BJ (cell line): ENCODE results near the gene CDKN2B-AS1. TPM values are rescaled to one million over a fixed set of nuclear protein-coding genes. Genes with fewer than 3 reads are reported as not detected.

Source experiments
- CTCF ChIA-PET: fragments of 350-600 bp; formaldehyde crosslinking; extraction: SDS; loops from one replicate; lab custom pipeline; 2021; ENCODE audit warnings: antibody characterized with exemption, inconsistent platforms; lab: Yijun Ruan, JAX
- POLR2A ChIA-PET: fragments of 300-600 bp; sonication (Branson Sonifier 250); formaldehyde crosslinking; extraction: SDS; loops from one replicate; lab custom pipeline; 2021; ENCODE audit warnings: antibody characterized with exemption; lab: Charles Lee
- DNase-seq: peaks from one replicate; pipeline ENCODE4 v3.0.0-alpha.2; 2011; ENCODE audit warnings: low read depth
- H3K27me3 ChIP-seq: 2 replicates; pipeline ENCODE4 v1.6.0; 2011; ENCODE audit warnings: low read length; ENCODE audit not compliant: control insufficient read depth, insufficient read depth
- H3K36me3 ChIP-seq: 2 replicates; pipeline ENCODE4 v1.5.1; 2011; ENCODE audit warnings: low read length; ENCODE audit not compliant: control insufficient read depth, insufficient read depth
- H3K4me3 ChIP-seq: 2 replicates; pipeline ENCODE4 v1.5.1; 2011; ENCODE audit warnings: low read depth, mild to moderate bottlenecking, control low read depth, low read length
- polyA plus RNA-seq: library from polyadenylated mRNA; depleted of rRNA; stranded (reverse); fragments of >200 nt; gene quantifications from 2 replicates; pipeline ENCODE4 v1.2.3, GENCODE V29; 2011
- TF ChIP-seq, protein P1 (sequence below): IDR thresholded peaks from 2 replicates; pipeline ENCODE4 v1.5.1; 2011; ENCODE audit warnings: low read depth, mild to moderate bottlenecking, control low read depth, inconsistent platforms, low read length, moderate library complexity; ENCODE audit not compliant: insufficient read depth

Gene CDKN2B-AS1
- polyA plus RNA-seq, 1 experiment, result 0.59 TPM

DNA sequence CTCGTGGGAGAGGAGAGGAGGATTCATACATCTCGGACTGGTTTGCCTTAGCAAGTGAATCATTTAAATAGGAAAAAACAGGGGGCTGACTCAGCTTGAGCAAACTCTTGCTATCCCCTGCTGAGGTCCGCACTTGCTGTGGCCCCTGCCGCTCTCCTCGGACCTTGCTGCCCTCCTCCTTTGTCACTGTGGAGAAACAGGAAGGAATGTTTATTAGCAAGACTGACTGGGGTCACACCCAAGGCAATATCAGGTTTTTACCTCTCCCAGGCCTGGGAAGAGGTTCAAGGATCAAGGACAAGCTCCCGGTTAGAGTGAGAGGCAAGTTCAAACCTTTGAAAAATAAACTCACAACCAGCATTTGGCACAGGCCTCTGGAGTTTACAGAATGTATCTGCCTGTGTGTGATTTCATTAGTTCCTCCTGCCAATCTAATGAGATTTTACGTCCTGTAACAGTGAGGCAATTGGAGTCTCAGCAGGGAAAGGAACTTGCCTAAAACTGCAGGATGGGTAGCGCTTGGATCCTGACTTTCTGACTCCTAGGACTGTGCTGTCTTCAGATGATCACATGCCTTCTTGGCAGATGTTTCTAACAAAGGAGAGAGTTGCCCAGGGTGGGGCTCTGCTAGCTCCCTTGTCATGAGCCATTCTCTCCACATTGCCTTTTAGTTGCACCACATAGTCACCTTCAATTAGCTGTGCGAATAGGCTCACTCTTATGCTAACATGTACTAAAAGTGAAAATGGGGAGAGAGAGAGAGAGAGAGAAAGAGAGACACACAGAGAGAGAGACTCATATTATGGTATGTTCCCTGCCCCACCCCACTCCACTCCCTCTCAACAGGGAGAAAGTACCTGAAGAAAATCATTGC lies 123.2 kb downstream of the CDKN2B-AS1 start:
- Histone ChIP-seq H3K4me3 (no peak overlapping the region), H3K36me3 (no peaks in the 10 kb centered on the region), H3K27me3 (no peaks in the 10 kb centered on the region)
- no peak for DNase-seq
- ChIA-PET POLR2A (interaction anchor here (1.3 kb wide), 1 partner anchor 109 kb away, joined by 3 read pairs; no protein-coding TSS in a partner anchor), CTCF (interaction anchor here (0.6 to 4.4 kb wide), 13 partner anchors 9 to 305 kb away, joined by 3 to 60 read pairs (median 4); partner anchors contain the start of gene CDKN2B)
- TF ChIP-seq, protein P1, sequence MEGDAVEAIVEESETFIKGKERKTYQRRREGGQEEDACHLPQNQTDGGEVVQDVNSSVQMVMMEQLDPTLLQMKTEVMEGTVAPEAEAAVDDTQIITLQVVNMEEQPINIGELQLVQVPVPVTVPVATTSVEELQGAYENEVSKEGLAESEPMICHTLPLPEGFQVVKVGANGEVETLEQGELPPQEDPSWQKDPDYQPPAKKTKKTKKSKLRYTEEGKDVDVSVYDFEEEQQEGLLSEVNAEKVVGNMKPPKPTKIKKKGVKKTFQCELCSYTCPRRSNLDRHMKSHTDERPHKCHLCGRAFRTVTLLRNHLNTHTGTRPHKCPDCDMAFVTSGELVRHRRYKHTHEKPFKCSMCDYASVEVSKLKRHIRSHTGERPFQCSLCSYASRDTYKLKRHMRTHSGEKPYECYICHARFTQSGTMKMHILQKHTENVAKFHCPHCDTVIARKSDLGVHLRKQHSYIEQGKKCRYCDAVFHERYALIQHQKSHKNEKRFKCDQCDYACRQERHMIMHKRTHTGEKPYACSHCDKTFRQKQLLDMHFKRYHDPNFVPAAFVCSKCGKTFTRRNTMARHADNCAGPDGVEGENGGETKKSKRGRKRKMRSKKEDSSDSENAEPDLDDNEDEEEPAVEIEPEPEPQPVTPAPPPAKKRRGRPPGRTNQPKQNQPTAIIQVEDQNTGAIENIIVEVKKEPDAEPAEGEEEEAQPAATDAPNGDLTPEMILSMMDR, result no peak

DNA sequence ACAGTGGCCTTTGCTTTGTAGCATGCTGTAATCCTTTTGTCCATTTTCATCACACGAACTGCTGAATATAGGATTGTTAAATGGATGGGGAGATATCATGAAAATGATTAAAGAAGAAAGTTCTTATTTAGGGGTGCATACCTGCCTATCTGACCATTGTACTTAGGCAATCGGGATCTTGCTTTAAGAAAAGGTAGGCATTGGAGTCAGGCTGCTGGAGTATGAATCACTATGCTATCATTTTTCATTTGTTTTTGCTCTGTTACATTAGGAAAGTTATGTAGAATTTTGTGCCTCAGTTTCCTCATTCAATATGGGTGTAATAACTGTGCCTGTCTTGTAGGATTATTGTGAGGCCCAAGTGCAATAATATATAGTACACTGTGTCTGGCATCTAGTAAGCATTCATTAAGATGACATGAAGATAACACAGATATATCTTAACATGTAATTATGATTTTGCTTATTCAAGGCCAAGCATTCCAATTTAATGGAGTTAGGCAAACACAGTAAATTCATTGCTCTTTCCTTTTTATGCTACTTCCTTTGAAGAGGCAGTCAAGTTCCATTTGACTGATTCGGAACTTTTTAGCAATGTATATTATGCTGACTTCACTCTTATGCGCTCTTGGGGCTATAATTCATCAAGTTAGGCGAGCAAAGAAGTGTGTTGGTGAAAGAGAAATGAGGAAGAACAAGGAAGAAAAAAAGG lies 124.4 kb downstream of the CDKN2B-AS1 start:
- Histone ChIP-seq H3K36me3 (no peaks in the 10 kb centered on the region), H3K4me3 (no peak overlapping the region), H3K27me3 (no peaks in the 10 kb centered on the region)
- TF ChIP-seq, protein P1, result no peak
- DNase-seq, result no peak
- POLR2A ChIA-PET, result no interaction called here
- CTCF ChIA-PET, result interaction anchor here (0.8 to 4.4 kb wide), 23 partner anchors 12 to 306 kb away, joined by 3 to 60 read pairs (median 5); partner anchors contain the start of genes CDKN2A, CDKN2B and CDKN2B-AS1

DNA sequence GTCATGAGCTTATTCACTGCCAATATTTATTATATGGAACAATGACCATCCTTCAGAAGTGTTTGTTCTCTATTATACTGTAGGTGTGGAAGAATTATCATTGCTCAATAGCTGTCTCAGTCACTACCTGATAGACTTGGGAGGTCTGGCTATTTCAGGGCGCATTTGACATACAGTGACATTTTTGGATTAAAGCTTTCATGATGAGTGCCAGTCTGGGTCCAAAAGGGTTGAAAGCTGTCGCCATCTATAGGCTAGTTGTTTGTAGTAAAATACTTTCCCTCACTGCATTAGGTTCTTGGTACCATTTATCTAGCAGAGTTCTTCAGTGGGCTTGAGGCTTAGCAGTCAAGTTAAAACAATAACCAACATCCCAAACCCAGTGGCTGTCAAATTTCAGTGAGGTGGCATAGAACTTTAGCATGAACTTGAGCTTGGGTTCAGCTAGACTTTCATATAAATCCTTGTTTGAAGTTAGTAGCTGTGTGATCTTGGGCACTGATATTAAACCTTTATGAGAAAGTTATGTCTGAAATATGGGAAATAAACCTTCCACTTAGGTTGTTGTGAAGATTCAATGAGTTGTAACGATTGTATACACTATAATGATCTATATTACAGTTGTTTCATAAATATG lies 125.0 kb downstream of the CDKN2B-AS1 start:
- ChIA-PET POLR2A (no interaction called here), CTCF (interaction anchor here (0.6 to 4.4 kb wide), 27 partner anchors 11 to 314 kb away, joined by 3 to 60 read pairs (median 4); partner anchors contain the start of genes CDKN2A, CDKN2B and CDKN2B-AS1)
- H3K27me3 ChIP-seq, result no peaks in the 10 kb centered on the region
- DNase-seq, result no peak
- no peaks in the 10 kb centered on the region for H3K36me3 ChIP-seq
- no peak overlapping the region for H3K4me3 ChIP-seq
- TF ChIP-seq, protein P1, result peak; percentile 69

DNA sequence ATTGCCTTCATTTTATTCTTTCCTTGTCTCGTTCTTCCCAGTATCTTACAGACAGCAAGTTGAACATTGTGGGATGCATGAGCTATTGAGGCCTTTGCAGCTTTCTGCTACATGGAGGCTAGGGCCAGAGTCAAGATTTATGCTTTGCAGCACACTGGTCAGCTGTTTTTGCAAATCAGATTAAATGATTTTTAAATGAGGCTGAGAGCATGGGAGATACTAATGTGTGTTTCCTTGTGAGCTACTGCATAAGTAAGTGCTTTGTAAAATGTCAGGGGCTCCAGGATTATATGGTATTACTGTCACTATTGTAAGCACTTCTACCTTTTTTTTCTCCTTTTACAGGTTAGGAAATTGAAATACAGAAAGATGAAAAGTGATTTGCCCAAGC lies 125.6 kb downstream of the CDKN2B-AS1 start:
- H3K4me3 ChIP-seq, result no peak overlapping the region
- no peaks in the 10 kb centered on the region for H3K36me3 ChIP-seq
- TF ChIP-seq, protein P1, result no peak
- no peaks in the 10 kb centered on the region for H3K27me3 ChIP-seq
- DNase-seq, result no peak
- CTCF ChIA-PET, result interaction anchor here (0.6 to 4.4 kb wide), 25 partner anchors 10 to 314 kb away, joined by 3 to 60 read pairs (median 5); partner anchors contain the start of genes CDKN2A, CDKN2B and CDKN2B-AS1
- POLR2A ChIA-PET, result no interaction called here
